MM.1S (cell line): ENCODE data around the gene DDX31.

ENCODE experiments used
- DNase-seq: peaks from one replicate; pipeline ENCODE4 v3.0.0-alpha.2; 2015
- H2AFZ ChIP-seq: fragments of 300-600 bp; sonication (generic); 2 replicates; pipeline ENCODE4 v1.6.0; 2016; ENCODE audit warnings: antibody characterized with exemption, low read length
- H3F3A ChIP-seq: fragments of 300-600 bp; sonication (generic); 2 replicates; pipeline ENCODE4 v1.6.1; 2016; ENCODE audit warnings: mild to moderate bottlenecking, antibody characterized with exemption, low read length, moderate library complexity, mixed read lengths; ENCODE audit not compliant: insufficient read depth
- H3K27ac ChIP-seq: fragments of 300-600 bp; sonication (generic); 2 replicates; pipeline ENCODE4 v1.5.1; 2016; ENCODE audit warnings: mild to moderate bottlenecking, low read length
- H3K27me3 ChIP-seq: fragments of 300-600 bp; sonication (generic); replicated peaks from 2 replicates; pipeline ENCODE4 v1.6.0; 2016; ENCODE audit warnings: low read length; ENCODE audit not compliant: insufficient read depth
- H3K36me3 ChIP-seq: fragments of 300-600 bp; sonication (generic); replicated peaks from 2 replicates; pipeline ENCODE4 v1.6.1; 2016; ENCODE audit warnings: mild to moderate bottlenecking, low read length, mixed read lengths; ENCODE audit not compliant: insufficient read depth
- H3K4me1 ChIP-seq: fragments of 300-600 bp; sonication (generic); 2 replicates; pipeline ENCODE4 v1.6.1; 2016; ENCODE audit warnings: low read length, mixed read lengths
- H3K4me2 ChIP-seq: fragments of 300-600 bp; sonication (generic); 2 replicates; pipeline ENCODE4 v1.6.0; 2016; ENCODE audit warnings: low read depth, low read length
- H3K4me3 ChIP-seq: fragments of 300-600 bp; sonication (generic); 2 replicates; pipeline ENCODE4 v1.5.1; 2016; ENCODE audit warnings: low read length, mixed read lengths
- H3K79me2 ChIP-seq: fragments of 300-600 bp; sonication (generic); 2 replicates; pipeline ENCODE4 v1.6.1; 2016; ENCODE audit warnings: mixed run types, low read length, mixed read lengths
- H3K9ac ChIP-seq: fragments of 300-600 bp; sonication (generic); 2 replicates; pipeline ENCODE4 v1.6.1; 2016; ENCODE audit warnings: low read length, mixed read lengths
- H3K9me2 ChIP-seq: fragments of 300-600 bp; sonication (generic); replicated peaks from 2 replicates; pipeline ENCODE4 v1.6.1; 2016; ENCODE audit warnings: mild to moderate bottlenecking, low read length, mixed read lengths; ENCODE audit not compliant: insufficient read depth
- H3K9me3 ChIP-seq: fragments of 300-600 bp; sonication (generic); replicated peaks from 2 replicates; pipeline ENCODE4 v1.6.1; 2016; ENCODE audit warnings: mild to moderate bottlenecking, low read length, mixed read lengths; ENCODE audit not compliant: insufficient read depth
- H4K20me1 ChIP-seq: fragments of 300-600 bp; sonication (generic); 2 replicates; pipeline ENCODE4 v1.6.1; 2016; ENCODE audit warnings: mild to moderate bottlenecking, low read length, moderate library complexity, mixed read lengths; ENCODE audit not compliant: insufficient read depth
- CTCF ChIP-seq: fragments of 300-600 bp; sonication (generic); IDR thresholded peaks from 2 replicates; pipeline ENCODE4 v1.5.1; 2016; ENCODE audit warnings: antibody characterized with exemption, low read length, mixed read lengths
- EZH2 ChIP-seq: fragments of 300-600 bp; sonication (generic); optimal IDR thresholded peaks from 2 replicates; pipeline ENCODE3; 2017; ENCODE audit warnings: low read depth, mild to moderate bottlenecking, antibody characterized with exemption, low read length, mixed read lengths
- EZH2phosphoT487 ChIP-seq: fragments of 300-600 bp; sonication (generic); IDR thresholded peaks from 2 replicates; pipeline ENCODE4 v1.6.1; 2018; ENCODE audit warnings: antibody characterized with exemption, low read length

The DDX31 gene

GRCh38 chr9:132584601-132585560, 84.9 kb downstream of the DDX31 start:
- Histone ChIP-seq H2AFZ (no peak overlapping the region), H4K20me1 (no peaks in the 10 kb centered on the region), H3K9me3 (no peaks in the 10 kb centered on the region), H3K36me3 (no peaks in the 10 kb centered on the region), H3K4me2 (no peak overlapping the region), H3K4me3 (no peak overlapping the region), H3K79me2 (no peaks in the 10 kb centered on the region), H3K4me1 (no peaks in the 10 kb centered on the region), H3F3A (no peaks in the 10 kb centered on the region), H3K27ac (no peak overlapping the region), H3K9me2 (no peaks in the 10 kb centered on the region), H3K9ac (no peak overlapping the region), H3K27me3 (peaks cover 74% of the 10 kb centered on the region)
- TF ChIP-seq EZH2: no peak
- TF ChIP-seq CTCF: no peak
- TF ChIP-seq EZH2phosphoT487: no peak
- DNase-seq: no peak

GRCh38 chr9:132583584-132584304, 86.0 kb downstream of the DDX31 start:
- no peak overlapping the region for H3K27ac ChIP-seq
- H4K20me1 ChIP-seq: no peaks in the 10 kb centered on the region
- H2AFZ ChIP-seq: no peak overlapping the region
- no peak overlapping the region for H3K4me2 ChIP-seq
- no peaks in the 10 kb centered on the region for H3K36me3 ChIP-seq
- no peak overlapping the region for H3K9ac ChIP-seq
- H3K4me1 ChIP-seq: no peaks in the 10 kb centered on the region
- no peaks in the 10 kb centered on the region for H3K9me2 ChIP-seq
- H3F3A ChIP-seq: no peaks in the 10 kb centered on the region
- no peak overlapping the region for H3K4me3 ChIP-seq
- no peaks in the 10 kb centered on the region for H3K9me3 ChIP-seq
- DNase-seq: no peak
- H3K79me2 ChIP-seq: no peaks in the 10 kb centered on the region
- peaks cover 81% of the 10 kb centered on the region for H3K27me3 ChIP-seq
- TF ChIP-seq EZH2phosphoT487: no peak
- TF ChIP-seq CTCF: no peak
- no peak for TF ChIP-seq EZH2

- H3K27me3 ChIP-seq: peaks cover 86% of the 10 kb centered on the region
Measured at GRCh38 chr9:132582786-132583583, 86.8 kb downstream of the DDX31 start.

More at GRCh38 chr9:132582786-132583583, 86.8 kb downstream of the DDX31 start:
- no peak overlapping the region for H2AFZ ChIP-seq
- no peaks in the 10 kb centered on the region for H3K9me2 ChIP-seq
- no peaks in the 10 kb centered on the region for H3K9me3 ChIP-seq
- DNase-seq: no peak
- H3K9ac ChIP-seq: no peak overlapping the region
- TF ChIP-seq EZH2phosphoT487 (no peak), CTCF (no peak), EZH2 (no peak)
- no peak overlapping the region for H3K27ac ChIP-seq
- H3K36me3 ChIP-seq: no peaks in the 10 kb centered on the region
- H3K79me2 ChIP-seq: no peaks in the 10 kb centered on the region
- H3K4me3 ChIP-seq: no peak overlapping the region
- no peak overlapping the region for H3K4me2 ChIP-seq
- no peaks in the 10 kb centered on the region for H3F3A ChIP-seq
- no peaks in the 10 kb centered on the region for H4K20me1 ChIP-seq
- no peaks in the 10 kb centered on the region for H3K4me1 ChIP-seq
